ENCODE measurements around the gene LGALS7.

DNA sequence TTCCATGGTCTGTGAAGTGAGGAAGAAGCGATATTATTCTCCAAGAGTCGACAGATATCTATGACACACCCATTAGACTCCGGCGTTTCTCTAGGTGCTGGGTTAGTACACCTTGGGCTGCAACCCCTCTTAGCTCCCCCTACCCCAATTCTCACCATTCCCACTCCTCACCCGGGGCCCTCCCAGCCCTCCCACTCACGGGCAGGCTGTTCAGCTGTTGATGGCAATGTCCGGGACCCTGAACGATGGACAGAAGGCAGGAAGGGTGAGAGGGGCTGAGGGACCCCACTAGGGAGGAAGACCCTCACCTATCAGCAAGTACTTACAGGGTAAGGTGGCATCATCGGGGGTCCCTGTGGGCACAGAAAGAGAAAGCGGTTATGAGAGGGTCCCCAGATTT, 30.2 kb upstream of the LGALS7 start:
- TF ChIP-seq, protein P1, sequence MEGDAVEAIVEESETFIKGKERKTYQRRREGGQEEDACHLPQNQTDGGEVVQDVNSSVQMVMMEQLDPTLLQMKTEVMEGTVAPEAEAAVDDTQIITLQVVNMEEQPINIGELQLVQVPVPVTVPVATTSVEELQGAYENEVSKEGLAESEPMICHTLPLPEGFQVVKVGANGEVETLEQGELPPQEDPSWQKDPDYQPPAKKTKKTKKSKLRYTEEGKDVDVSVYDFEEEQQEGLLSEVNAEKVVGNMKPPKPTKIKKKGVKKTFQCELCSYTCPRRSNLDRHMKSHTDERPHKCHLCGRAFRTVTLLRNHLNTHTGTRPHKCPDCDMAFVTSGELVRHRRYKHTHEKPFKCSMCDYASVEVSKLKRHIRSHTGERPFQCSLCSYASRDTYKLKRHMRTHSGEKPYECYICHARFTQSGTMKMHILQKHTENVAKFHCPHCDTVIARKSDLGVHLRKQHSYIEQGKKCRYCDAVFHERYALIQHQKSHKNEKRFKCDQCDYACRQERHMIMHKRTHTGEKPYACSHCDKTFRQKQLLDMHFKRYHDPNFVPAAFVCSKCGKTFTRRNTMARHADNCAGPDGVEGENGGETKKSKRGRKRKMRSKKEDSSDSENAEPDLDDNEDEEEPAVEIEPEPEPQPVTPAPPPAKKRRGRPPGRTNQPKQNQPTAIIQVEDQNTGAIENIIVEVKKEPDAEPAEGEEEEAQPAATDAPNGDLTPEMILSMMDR (IDR thresholded peaks at IDR 0.05) = no peak
- TF ChIP-seq POLR2A (IDR thresholded peaks at IDR 0.05) (no peak), POLR2AphosphoS5 (IDR thresholded peaks at IDR 0.05) (no peak)
